ENCODE results near the gene CDKN1C.

Gene CDKN1C

GRCh38 chr11:2923446-2924375 lies 38.1 kb upstream of the CDKN1C start:
- no peak for DNase-seq (ENCODE audit: low spot score)

GRCh38 chr11:2922655-2923054 lies 37.1 kb upstream of the CDKN1C start:
- DNase-seq (ENCODE audit: low spot score) = no peak

- no peak for DNase-seq (ENCODE audit: low spot score)
Observed at GRCh38 chr11:2921742-2922493, 36.3 kb upstream of the CDKN1C start.

- no peak for DNase-seq (ENCODE audit: low spot score)
Observed at GRCh38 chr11:2921261-2921660, 35.7 kb upstream of the CDKN1C start.

GRCh38 chr11:2920343-2920742 lies 34.8 kb upstream of the CDKN1C start:
- no peak for DNase-seq (ENCODE audit: low spot score)

GRCh38 chr11:2919837-2920236 lies 34.3 kb upstream of the CDKN1C start:
- no peak for DNase-seq (ENCODE audit: low spot score)

- DNase-seq (ENCODE audit: low spot score) = no peak
Observed at GRCh38 chr11:2919188-2919587, 33.6 kb upstream of the CDKN1C start.

GRCh38 chr11:2917842-2918490 lies 32.4 kb upstream of the CDKN1C start:
- DNase-seq (ENCODE audit: low spot score) = no peak

- DNase-seq (ENCODE audit: low spot score) = no peak
Observed at GRCh38 chr11:2916892-2917645, 31.5 kb upstream of the CDKN1C start.

- DNase-seq (ENCODE audit: low spot score) = no peak
Observed at GRCh38 chr11:2916114-2916891, 30.7 kb upstream of the CDKN1C start.

- no peak for DNase-seq (ENCODE audit: low spot score)
Observed at GRCh38 chr11:2915473-2915872, 29.9 kb upstream of the CDKN1C start.

- DNase-seq (ENCODE audit: low spot score) = peak; percentile 48
Observed at GRCh38 chr11:2914455-2915195, 29.1 kb upstream of the CDKN1C start.

GRCh38 chr11:2913776-2914175 lies 28.2 kb upstream of the CDKN1C start:
- DNase-seq (ENCODE audit: low spot score) = peak; percentile 28

- no peak for DNase-seq (ENCODE audit: low spot score)
Observed at GRCh38 chr11:2913019-2913431, 27.4 kb upstream of the CDKN1C start.

- DNase-seq (ENCODE audit: low spot score) = no peak
Observed at GRCh38 chr11:2912498-2912897, 26.9 kb upstream of the CDKN1C start.

- DNase-seq (ENCODE audit: low spot score) = no peak
Observed at GRCh38 chr11:2911785-2912391, 26.3 kb upstream of the CDKN1C start.

GRCh38 chr11:2911088-2911784 lies 25.7 kb upstream of the CDKN1C start:
- no peak for DNase-seq (ENCODE audit: low spot score)

- no peak for DNase-seq (ENCODE audit: low spot score)
Observed at GRCh38 chr11:2910401-2910955, 24.9 kb upstream of the CDKN1C start.

Data from NAMALWA (cell line).